ENCODE measurements around the gene CCDC61. TPM values are rescaled to one million over a fixed set of nuclear protein-coding genes. Genes with fewer than 3 reads are reported as not detected.
A peak's percentile ranks its signal among the peaks of the same experiment; 100 is the strongest.

Gene CCDC61, protein sequence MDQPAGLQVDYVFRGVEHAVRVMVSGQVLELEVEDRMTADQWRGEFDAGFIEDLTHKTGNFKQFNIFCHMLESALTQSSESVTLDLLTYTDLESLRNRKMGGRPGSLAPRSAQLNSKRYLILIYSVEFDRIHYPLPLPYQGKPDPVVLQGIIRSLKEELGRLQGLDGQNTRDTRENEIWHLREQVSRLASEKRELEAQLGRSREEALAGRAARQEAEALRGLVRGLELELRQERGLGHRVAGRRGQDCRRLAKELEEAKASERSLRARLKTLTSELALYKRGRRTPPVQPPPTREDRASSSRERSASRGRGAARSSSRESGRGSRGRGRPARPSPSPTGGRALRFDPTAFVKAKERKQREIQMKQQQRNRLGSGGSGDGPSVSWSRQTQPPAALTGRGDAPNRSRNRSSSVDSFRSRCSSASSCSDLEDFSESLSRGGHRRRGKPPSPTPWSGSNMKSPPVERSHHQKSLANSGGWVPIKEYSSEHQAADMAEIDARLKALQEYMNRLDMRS
- total RNA-seq (12.6 TPM), polyA plus RNA-seq (10 to 100 TPM in 1 of 4 donors, 1 to 10 TPM in 3; 7.1 to 11.9 (median 8.2) TPM)

DNA sequence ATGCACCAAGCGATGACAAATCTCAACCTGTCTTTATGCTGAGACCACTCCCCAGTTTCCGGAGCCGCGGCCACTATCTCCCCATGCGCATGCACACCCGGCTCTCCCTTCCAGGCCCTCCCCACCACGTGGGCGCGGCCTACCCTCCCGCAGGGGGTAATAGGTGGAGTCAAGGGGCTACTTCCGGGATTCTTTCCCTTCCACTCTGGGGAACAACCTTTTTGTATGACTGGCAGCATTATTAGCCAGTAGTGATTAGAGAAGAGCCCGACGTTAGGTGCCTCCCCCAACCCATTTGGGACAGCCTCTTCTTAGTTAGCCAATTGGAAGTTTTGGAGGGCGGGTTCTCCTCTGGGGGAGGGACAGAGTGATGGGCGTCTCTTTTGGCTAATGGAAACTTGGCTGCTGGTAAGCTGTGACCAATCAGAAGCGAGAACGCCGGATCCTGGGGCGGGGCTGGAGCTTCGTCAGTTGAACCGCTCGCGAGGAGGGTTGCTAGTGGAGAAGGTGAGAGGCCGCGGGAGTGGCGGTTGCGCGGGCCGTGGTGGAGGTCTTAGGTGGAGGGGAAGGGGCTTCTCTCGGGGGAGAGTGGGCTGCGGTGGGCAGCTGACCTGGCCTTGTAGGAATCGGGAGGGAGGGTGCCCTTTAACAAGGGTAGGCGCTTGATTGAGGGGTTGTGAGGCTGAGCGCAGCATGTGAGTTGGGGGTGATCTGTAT is at the start of gene CCDC61:
CCDC61 (plus strand) TSS at position 470 of the 717 bp plus-strand sequence. CDS start 7,552 bp downstream, outside the sequence.
- no peak within 1 kb of the TSS for H3K27ac Mint-ChIP-seq
- no peak within 1 kb of the TSS for H3K4me3 Mint-ChIP-seq
- peaks cover 0 to 22% (median 17%) of the 10 kb centered on the region in 4 donors for H3K4me1 Mint-ChIP-seq
- DNase-seq (peak; percentile 94 to 100 (median 99)), ATAC-seq (ENCODE audit: low read depth in 2 of 2) (peak; percentile 95 to 96)
- Histone ChIP-seq H3K27ac (ENCODE audit: insufficient read depth, low read length, poor library complexity, severe bottlenecking) (peak within 1 kb of the TSS; percentile 79), H3K4me1 (ENCODE audit: control insufficient read depth, insufficient read depth, low read length, poor library complexity, severe bottlenecking) (peaks cover 22% of the 10 kb centered on the region), H3K27me3 (ENCODE audit: control insufficient read depth, insufficient read depth, low read length) (no peaks in the 10 kb centered on the region), H3K9me3 (ENCODE audit: control insufficient read depth in 2 of 2, low read length in 2 of 2) (no peaks in the 10 kb centered on the region), H3K4me3 (ENCODE audit: low read depth, low read length) (peak within 1 kb of the TSS; percentile 87), H3K36me3 (ENCODE audit: control insufficient read depth, insufficient read depth, low read length) (no peaks in the 10 kb centered on the region)
- no peaks in the 10 kb centered on the region for H3K9me3 Mint-ChIP-seq
- H3K36me3 Mint-ChIP-seq, result peaks cover 7% of the 10 kb centered on the region
- peaks cover 4% of the 10 kb centered on the region for H3K27me3 Mint-ChIP-seq

DNA sequence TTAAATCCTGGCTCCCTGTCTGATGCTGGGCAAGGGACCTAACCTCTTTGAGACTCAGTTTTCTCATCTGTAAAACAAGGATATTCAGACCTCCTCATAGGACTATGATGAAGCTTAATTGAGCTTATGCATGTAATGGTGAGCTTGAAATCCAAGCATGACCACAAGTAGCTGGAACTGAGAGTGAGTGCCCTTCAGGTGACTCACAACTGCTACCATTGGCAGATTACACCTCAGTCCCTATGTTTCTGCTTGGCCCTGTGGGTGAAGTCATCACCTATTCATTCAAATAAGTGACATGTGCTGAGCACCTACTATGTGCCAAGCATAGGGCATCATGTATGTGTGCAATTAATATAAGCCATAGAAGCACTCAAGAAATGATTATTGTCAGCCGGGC is 47.3 kb upstream of the CCDC61 start:
- H3K4me1 Mint-ChIP-seq, result peaks cover 0 to 5% (median 0%) of the 10 kb centered on the region in 4 donors
- peaks cover 0 to 3% (median 0%) of the 10 kb centered on the region in 7 donors for H3K9me3 Mint-ChIP-seq
- H3K27ac Mint-ChIP-seq, result no peak overlapping the region
- DNase-seq (no peak), ATAC-seq (ENCODE audit: low read depth in 2 of 2) (no peak)
- Histone ChIP-seq H3K36me3 (ENCODE audit: control insufficient read depth, insufficient read depth, low read length) (no peaks in the 10 kb centered on the region), H3K9me3 (ENCODE audit: control insufficient read depth in 2 of 2, low read length in 2 of 2) (no peaks in the 10 kb centered on the region), H3K27ac (ENCODE audit: insufficient read depth, low read length, poor library complexity, severe bottlenecking) (no peak overlapping the region), H3K4me1 (ENCODE audit: control insufficient read depth, insufficient read depth, low read length, poor library complexity, severe bottlenecking) (peaks cover 6% of the 10 kb centered on the region), H3K27me3 (ENCODE audit: control insufficient read depth, insufficient read depth, low read length) (peaks cover 9% of the 10 kb centered on the region), H3K4me3 (ENCODE audit: low read depth, low read length) (no peak overlapping the region)
- no peak overlapping the region for H3K4me3 Mint-ChIP-seq
- H3K27me3 Mint-ChIP-seq, result peaks cover 9% of the 10 kb centered on the region
- H3K36me3 Mint-ChIP-seq, result no peaks in the 10 kb centered on the region

DNA sequence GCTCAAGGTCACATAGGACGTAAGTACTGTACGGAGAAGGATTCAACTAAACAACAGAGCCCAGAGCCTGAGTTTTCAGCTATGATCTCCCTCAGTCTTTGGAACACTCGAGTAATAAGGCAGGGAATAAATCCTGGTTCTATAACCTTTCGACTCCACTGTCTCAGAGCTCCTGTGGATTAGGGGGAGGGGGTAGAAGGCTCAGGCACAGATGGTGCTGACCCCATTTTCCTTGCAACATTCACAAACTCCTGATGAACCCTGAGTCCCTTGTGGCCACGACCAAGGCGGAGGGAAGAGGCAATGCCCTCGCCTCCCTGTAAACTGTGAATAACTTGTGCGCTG is 43.0 kb upstream of the CCDC61 start:
- H3K9me3 Mint-ChIP-seq, result peaks cover 0 to 5% (median 3%) of the 10 kb centered on the region in 7 donors
- Histone ChIP-seq H3K27ac (ENCODE audit: insufficient read depth, low read length, poor library complexity, severe bottlenecking) (no peak overlapping the region), H3K27me3 (ENCODE audit: control insufficient read depth, insufficient read depth, low read length) (peaks cover 15% of the 10 kb centered on the region), H3K9me3 (ENCODE audit: control insufficient read depth in 2 of 2, low read length in 2 of 2) (no peaks in the 10 kb centered on the region), H3K36me3 (ENCODE audit: control insufficient read depth, insufficient read depth, low read length) (no peaks in the 10 kb centered on the region), H3K4me3 (ENCODE audit: low read depth, low read length) (no peak overlapping the region), H3K4me1 (ENCODE audit: control insufficient read depth, insufficient read depth, low read length, poor library complexity, severe bottlenecking) (peaks cover 10% of the 10 kb centered on the region)
- no peak for ATAC-seq (ENCODE audit: low read depth in 2 of 2)
- H3K4me3 Mint-ChIP-seq, result peak overlapping the region in 2 of 4 donors; percentile 46 to 65
- DNase-seq, result no peak
- no peaks in the 10 kb centered on the region for H3K36me3 Mint-ChIP-seq
- peaks cover 0 to 9% (median 5%) of the 10 kb centered on the region in 4 donors for H3K4me1 Mint-ChIP-seq
- H3K27ac Mint-ChIP-seq, result no peak overlapping the region
- peaks cover 9% of the 10 kb centered on the region for H3K27me3 Mint-ChIP-seq

DNA sequence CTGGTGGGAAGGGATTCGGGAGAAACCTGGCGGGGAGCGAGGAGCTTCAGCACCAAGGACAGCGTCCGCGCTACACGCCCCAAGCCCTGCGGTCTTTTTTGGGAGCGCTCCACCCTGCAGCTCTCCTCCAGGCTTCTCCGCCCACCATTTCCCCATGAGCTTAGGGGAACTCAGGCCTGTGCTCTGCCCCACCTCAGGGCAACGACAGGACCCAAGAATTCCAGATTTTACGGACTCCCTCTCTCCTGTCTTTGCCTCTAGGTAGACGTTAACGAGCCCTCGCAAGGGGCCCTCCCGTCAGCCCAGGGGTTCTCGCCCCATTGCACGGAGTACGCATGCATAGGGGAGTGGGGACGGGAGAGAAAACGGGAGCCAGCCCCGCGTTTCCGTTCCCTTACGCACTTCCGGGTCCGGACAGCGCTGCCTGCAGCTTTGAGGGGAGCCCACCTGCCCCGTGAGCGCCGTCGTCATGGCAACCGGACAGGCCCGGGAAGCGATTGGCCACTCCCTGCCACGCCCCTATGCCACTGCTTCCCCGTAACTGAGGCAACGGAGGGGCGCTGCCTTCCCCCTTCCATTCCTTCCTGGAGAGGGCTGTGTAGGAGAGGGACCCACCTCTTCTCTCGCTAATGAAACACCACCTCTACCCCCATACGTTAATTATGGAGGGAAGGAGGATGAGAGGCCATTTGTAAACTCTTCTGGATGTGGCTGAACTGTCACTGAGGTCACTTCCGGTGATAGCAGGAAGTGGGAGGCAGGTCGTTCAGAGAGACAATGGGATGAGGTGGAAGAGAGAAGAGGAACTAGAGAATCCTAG is 42.4 kb upstream of the CCDC61 start:
- peak in 2 of 3 donors; percentile 37 to 58 for DNase-seq
- Histone ChIP-seq H3K4me3 (ENCODE audit: low read depth, low read length) (peak overlapping the region; percentile 65), H3K4me1 (ENCODE audit: control insufficient read depth, insufficient read depth, low read length, poor library complexity, severe bottlenecking) (peaks cover 10% of the 10 kb centered on the region), H3K9me3 (ENCODE audit: control insufficient read depth in 2 of 2, low read length in 2 of 2) (no peaks in the 10 kb centered on the region), H3K27me3 (ENCODE audit: control insufficient read depth, insufficient read depth, low read length) (peaks cover 12% of the 10 kb centered on the region), H3K36me3 (ENCODE audit: control insufficient read depth, insufficient read depth, low read length) (no peaks in the 10 kb centered on the region), H3K27ac (ENCODE audit: insufficient read depth, low read length, poor library complexity, severe bottlenecking) (no peak overlapping the region)
- Mint-ChIP-seq H3K4me1 (peaks cover 0 to 9% (median 5%) of the 10 kb centered on the region in 4 donors), H3K27me3 (peaks cover 9% of the 10 kb centered on the region), H3K27ac (no peak overlapping the region), H3K36me3 (no peaks in the 10 kb centered on the region), H3K9me3 (peaks cover 0 to 5% (median 3%) of the 10 kb centered on the region in 7 donors), H3K4me3 (peak overlapping the region; percentile 68 to 78 (median 72))
- ATAC-seq (ENCODE audit: low read depth in 2 of 2), result no peak

DNA sequence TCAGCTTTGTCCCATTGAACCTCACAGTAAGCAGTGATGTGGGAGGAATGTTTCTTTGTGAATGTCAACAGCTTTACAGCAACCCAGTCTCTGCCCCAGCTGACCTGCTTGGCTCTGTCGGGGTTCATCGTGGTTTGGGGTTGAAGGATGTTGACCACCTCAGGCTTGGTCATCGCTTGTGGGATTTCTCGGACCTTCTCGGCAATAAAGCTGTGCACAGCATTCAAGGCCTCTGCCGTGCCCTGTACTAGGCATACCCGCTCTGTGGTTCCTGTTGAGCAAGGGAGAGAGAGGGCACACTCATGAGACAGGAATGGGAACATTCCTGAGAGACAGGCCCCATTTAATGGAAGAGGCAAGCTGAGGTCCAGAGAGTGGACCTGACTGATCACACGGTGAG is 41.6 kb upstream of the CCDC61 start:
- Mint-ChIP-seq H3K9me3 (peaks cover 0 to 5% (median 4%) of the 10 kb centered on the region in 7 donors), H3K4me1 (peaks cover 0 to 9% (median 5%) of the 10 kb centered on the region in 4 donors), H3K27ac (no peak overlapping the region), H3K36me3 (peaks cover 4% of the 10 kb centered on the region), H3K27me3 (peaks cover 7% of the 10 kb centered on the region), H3K4me3 (peak overlapping the region in 1 of 4 donors; percentile 68)
- H3K4me1 ChIP-seq (ENCODE audit: control insufficient read depth, insufficient read depth, low read length, poor library complexity, severe bottlenecking), result peaks cover 10% of the 10 kb centered on the region
- H3K4me3 ChIP-seq (ENCODE audit: low read depth, low read length), result no peak overlapping the region
- H3K27me3 ChIP-seq (ENCODE audit: control insufficient read depth, insufficient read depth, low read length), result peaks cover 16% of the 10 kb centered on the region
- no peaks in the 10 kb centered on the region for H3K9me3 ChIP-seq (ENCODE audit: control insufficient read depth in 2 of 2, low read length in 2 of 2)
- no peak for DNase-seq
- no peaks in the 10 kb centered on the region for H3K36me3 ChIP-seq (ENCODE audit: control insufficient read depth, insufficient read depth, low read length)
- no peak overlapping the region for H3K27ac ChIP-seq (ENCODE audit: insufficient read depth, low read length, poor library complexity, severe bottlenecking)
- no peak for ATAC-seq (ENCODE audit: low read depth in 2 of 2)

DNA sequence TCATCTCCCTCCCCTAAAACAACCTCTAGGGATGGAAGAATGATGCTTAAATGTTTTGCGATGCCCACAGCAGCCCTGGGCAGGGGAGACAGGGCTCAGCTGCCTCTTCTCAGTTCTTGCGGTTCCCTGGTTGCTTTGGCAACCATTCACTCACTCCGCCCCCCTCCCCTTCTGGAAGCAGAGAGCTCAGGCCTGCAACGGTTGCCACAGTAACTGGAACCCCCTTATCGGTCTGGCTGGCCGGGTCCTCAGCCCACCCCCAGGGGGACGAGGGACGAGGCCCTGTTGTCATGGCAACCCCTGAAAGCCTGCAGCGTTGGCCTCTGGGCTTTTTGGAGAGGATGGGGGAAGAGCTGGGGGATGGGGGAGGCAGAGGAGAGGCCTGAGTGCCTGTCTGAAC is 41.1 kb upstream of the CCDC61 start:
- H3K27me3 ChIP-seq (ENCODE audit: control insufficient read depth, insufficient read depth, low read length), result peaks cover 19% of the 10 kb centered on the region
- ATAC-seq (ENCODE audit: low read depth in 2 of 2) (no peak), DNase-seq (no peak)
- Mint-ChIP-seq H3K27ac (peak overlapping the region in 1 of 3 donors; percentile 29), H3K4me1 (peaks cover 0 to 9% (median 5%) of the 10 kb centered on the region in 4 donors), H3K4me3 (no peak overlapping the region), H3K36me3 (peaks cover 4% of the 10 kb centered on the region), H3K9me3 (peaks cover 0 to 5% (median 4%) of the 10 kb centered on the region in 7 donors), H3K27me3 (peaks cover 9% of the 10 kb centered on the region)
- no peaks in the 10 kb centered on the region for H3K9me3 ChIP-seq (ENCODE audit: control insufficient read depth in 2 of 2, low read length in 2 of 2)
- no peak overlapping the region for H3K4me3 ChIP-seq (ENCODE audit: low read depth, low read length)
- H3K4me1 ChIP-seq (ENCODE audit: control insufficient read depth, insufficient read depth, low read length, poor library complexity, severe bottlenecking), result peaks cover 10% of the 10 kb centered on the region
- H3K27ac ChIP-seq (ENCODE audit: insufficient read depth, low read length, poor library complexity, severe bottlenecking), result no peak overlapping the region
- no peaks in the 10 kb centered on the region for H3K36me3 ChIP-seq (ENCODE audit: control insufficient read depth, insufficient read depth, low read length)

All from CD4-positive, CD25-positive, alpha-beta regulatory T cell (primary cell).